Colonic mucosa (tissue), 4 donors: ENCODE data around the gene KCNH4. TPM values are rescaled to one million over a fixed set of nuclear protein-coding genes. Genes with fewer than 3 reads are reported as not detected.

ENCODE experiments used
- DNase-seq: peaks from one replicate; pipeline ENCODE4 v3.0.0-alpha.2; 2020
- H3K27ac ChIP-seq: fragments of 200-600 bp; one replicate; pipeline ENCODE4 v1.8.0; 2021
- H3K27me3 ChIP-seq: fragments of 200-600 bp; one replicate; pipeline ENCODE4 v1.8.0; 2021
- H3K36me3 ChIP-seq: fragments of 200-600 bp; one replicate; pipeline ENCODE4 v1.8.0; 2021
- H3K4me1 ChIP-seq: fragments of 200-600 bp; one replicate; pipeline ENCODE4 v1.8.0; 2021; ENCODE audit warnings: mild to moderate bottlenecking
- H3K4me3 ChIP-seq: fragments of 200-600 bp; one replicate; pipeline ENCODE4 v1.8.0; 2021
- H3K9ac ChIP-seq, 2 donors: one replicate each; pipeline ENCODE4 v1.7.0; 2013; ENCODE audit warnings: control low read depth in 2 of 2, low read depth in 2 of 2, low read length in 2 of 2
- H3K9me3 ChIP-seq: fragments of 200-600 bp; one replicate; pipeline ENCODE4 v1.8.0; 2021
- CTCF ChIP-seq: fragments of 200-600 bp; IDR thresholded peaks from one replicate; pipeline ENCODE4 v1.8.0; 2022; ENCODE audit warnings: antibody characterized with exemption, mild to moderate bottlenecking
- intact Hi-C: fragments of 100-400 bp; cut with DNase I; formaldehyde crosslinking; loops from one replicate; pipeline ENCODE4 v1.14.1; 2022
- total RNA-seq, 2 donors: library from RNA; stranded (reverse); fragmentation: NEBNext Ultra II Directional in 1 of 2; extraction: Animal tissue kit (Norgen Biotek cat#: 25700) in 1 of 2; gene quantifications; one replicate each; pipeline ENCODE4 v1.2.1, GENCODE V29; 2021
- donor health status: healthy.
- donor health status: DM: no; HTN: no; CAD: no.
- donor health status: DM: no; HTN: no; CAD: no.

Gene KCNH4
- total RNA-seq, 2 donors from 2014 or later: 0.07 TPM; not detected in 1

GRCh38 chr17:42135664-42136653 is 45.0 kb downstream of the KCNH4 start:
- no peaks in the 10 kb centered on the region for H3K36me3 ChIP-seq
- H3K27me3 ChIP-seq: no peaks in the 10 kb centered on the region
- H3K4me3 ChIP-seq: no peak overlapping the region
- peak overlapping the region in 1 of 2 donors; percentile 75 for H3K9ac ChIP-seq
- H3K27ac ChIP-seq: peak overlapping the region; percentile 78
- no peak for TF ChIP-seq CTCF
- H3K4me1 ChIP-seq: peaks cover 48% of the 10 kb centered on the region
- DNase-seq: peak; percentile 92
- H3K9me3 ChIP-seq: no peaks in the 10 kb centered on the region
- intact Hi-C loops: no loop called here

- Histone ChIP-seq H3K27ac (peak overlapping the region; percentile 78), H3K36me3 (no peaks in the 10 kb centered on the region), H3K27me3 (no peaks in the 10 kb centered on the region), H3K9me3 (no peaks in the 10 kb centered on the region), H3K4me3 (no peak overlapping the region), H3K9ac (peak overlapping the region in 1 of 2 donors; percentile 75), H3K4me1 (peaks cover 48% of the 10 kb centered on the region)
- no peak for DNase-seq
- no peak for TF ChIP-seq CTCF
- intact Hi-C loops: no loop called here
Measured at GRCh38 chr17:42135151-42135550, 45.8 kb downstream of the KCNH4 start.

- Histone ChIP-seq H3K4me3 (no peak overlapping the region), H3K27me3 (no peaks in the 10 kb centered on the region), H3K27ac (peak overlapping the region; percentile 78), H3K36me3 (peaks cover 15% of the 10 kb centered on the region), H3K9ac (peak overlapping the region in 1 of 2 donors; percentile 72), H3K9me3 (no peaks in the 10 kb centered on the region), H3K4me1 (peaks cover 47% of the 10 kb centered on the region)
- no peak for DNase-seq
- intact Hi-C loops: no loop called here
- no peak for TF ChIP-seq CTCF
Measured at GRCh38 chr17:42133461-42134041, 47.4 kb downstream of the KCNH4 start.

- peaks cover 16% of the 10 kb centered on the region for H3K36me3 ChIP-seq
- no peak overlapping the region for H3K4me3 ChIP-seq
- peak; percentile 77 for DNase-seq
- H3K9me3 ChIP-seq: no peaks in the 10 kb centered on the region
- TF ChIP-seq CTCF: no peak
- intact Hi-C loops: no loop called here
- H3K27ac ChIP-seq: peak overlapping the region; percentile 78
- peaks cover 43% of the 10 kb centered on the region for H3K4me1 ChIP-seq
- H3K27me3 ChIP-seq: no peaks in the 10 kb centered on the region
- peak overlapping the region in 1 of 2 donors; percentile 72 for H3K9ac ChIP-seq
Measured at GRCh38 chr17:42132941-42133340, 48.0 kb downstream of the KCNH4 start.

- intact Hi-C loops: no loop called here
- no peak overlapping the region for H3K4me3 ChIP-seq
- peaks cover 16% of the 10 kb centered on the region for H3K36me3 ChIP-seq
- DNase-seq: no peak
- H3K27me3 ChIP-seq: no peaks in the 10 kb centered on the region
- H3K4me1 ChIP-seq: peaks cover 38% of the 10 kb centered on the region
- no peaks in the 10 kb centered on the region for H3K9me3 ChIP-seq
- TF ChIP-seq CTCF: no peak
- H3K9ac ChIP-seq: peak overlapping the region in 1 of 2 donors; percentile 8
- peak overlapping the region; percentile 78 for H3K27ac ChIP-seq
Measured at GRCh38 chr17:42131981-42132432, 48.9 kb downstream of the KCNH4 start.
